OCI-LY1 (cell line): Measurements from ENCODE around the gene CHMP3.

Experiments used
- H2AFZ ChIP-seq: fragments of 200-600 bp; sonication (generic), shearing (Covaris generic); 2 replicates; pipeline ENCODE4 v1.6.0; 2014; ENCODE audit warnings: antibody characterized with exemption, mild to moderate bottlenecking, low read length
- H3F3A ChIP-seq: fragments of 200-600 bp; sonication (generic), shearing (Covaris generic); 2 replicates; pipeline ENCODE4 v1.6.0; 2014; ENCODE audit warnings: mild to moderate bottlenecking, antibody characterized with exemption, low read length, moderate library complexity; ENCODE audit not compliant: insufficient read depth
- H3K27ac ChIP-seq: fragments of 200-600 bp; sonication (generic); 2 replicates; pipeline ENCODE4 v1.5.1; 2014; ENCODE audit warnings: low read length, mixed run types, mild to moderate bottlenecking, low read depth; ENCODE audit not compliant: poor library complexity, severe bottlenecking
- H3K27me3 ChIP-seq: fragments of 200-600 bp; sonication (generic); 2 replicates; pipeline ENCODE4 v1.6.0; 2014; ENCODE audit warnings: antibody characterized with exemption, mild to moderate bottlenecking, low read length, moderate library complexity; ENCODE audit not compliant: insufficient read depth
- H3K36me3 ChIP-seq: fragments of 200-600 bp; sonication (generic); 2 replicates; pipeline ENCODE4 v1.6.1; 2014; ENCODE audit warnings: mild to moderate bottlenecking, antibody characterized with exemption, low read length, moderate library complexity, mixed read lengths; ENCODE audit not compliant: insufficient read depth
- H3K4me1 ChIP-seq: fragments of 200-600 bp; sonication (generic); 2 replicates; pipeline ENCODE4 v1.5.1; 2014; ENCODE audit warnings: mild to moderate bottlenecking, low read length, moderate library complexity; ENCODE audit not compliant: insufficient read depth, severe bottlenecking
- H3K4me2 ChIP-seq: fragments of 200-600 bp; sonication (generic), shearing (Covaris generic); 2 replicates; pipeline ENCODE4 v1.6.1; 2014; ENCODE audit warnings: low read length
- H3K4me3 ChIP-seq: fragments of 200-600 bp; sonication (generic); 2 replicates; pipeline ENCODE4 v1.5.1; 2014; ENCODE audit warnings: low read length, low read depth, mild to moderate bottlenecking, mixed read lengths; ENCODE audit not compliant: poor library complexity, severe bottlenecking
- H3K79me2 ChIP-seq: fragments of 200-600 bp; shearing (Covaris generic); 2 replicates; pipeline ENCODE4 v1.6.1; 2016; ENCODE audit warnings: mixed run types, low read length, mixed read lengths; ENCODE audit not compliant: insufficient read depth
- H3K9ac ChIP-seq: fragments of 200-600 bp; sonication (generic), shearing (Covaris generic); 2 replicates; pipeline ENCODE4 v1.6.1; 2014; ENCODE audit warnings: mild to moderate bottlenecking, low read length, mixed read lengths
- H3K9me2 ChIP-seq: fragments of 200-600 bp; sonication (generic), shearing (Covaris generic); 2 replicates; pipeline ENCODE4 v1.6.1; 2014; ENCODE audit warnings: low read depth, mild to moderate bottlenecking, low read length, mixed read lengths
- H3K9me3 ChIP-seq: fragments of 200-600 bp; shearing (Covaris generic); 2 replicates; pipeline ENCODE4 v1.6.1; 2014; ENCODE audit warnings: low read length, mixed read lengths
- H4K20me1 ChIP-seq: fragments of 200-600 bp; sonication (generic), shearing (Covaris generic); 2 replicates; pipeline ENCODE4 v1.6.0; 2016; ENCODE audit warnings: mild to moderate bottlenecking, low read length; ENCODE audit not compliant: insufficient read depth
- EZH2 ChIP-seq: fragments of 200-600 bp; sonication (generic), shearing (Covaris generic); IDR thresholded peaks from 2 replicates; pipeline ENCODE4 v1.8.0; 2017; ENCODE audit warnings: borderline replicate concordance, mixed run types, mild to moderate bottlenecking, antibody characterized with exemption, low read length, moderate library complexity, mixed read lengths
- TF ChIP-seq, protein P1 (sequence below): fragments of 200-600 bp; sonication (generic), shearing (Covaris generic); IDR thresholded peaks from 2 replicates; pipeline ENCODE4 v1.5.1; 2017; ENCODE audit warnings: mild to moderate bottlenecking, antibody characterized with exemption, low read length, moderate library complexity, mixed read lengths

Gene CHMP3

DNA sequence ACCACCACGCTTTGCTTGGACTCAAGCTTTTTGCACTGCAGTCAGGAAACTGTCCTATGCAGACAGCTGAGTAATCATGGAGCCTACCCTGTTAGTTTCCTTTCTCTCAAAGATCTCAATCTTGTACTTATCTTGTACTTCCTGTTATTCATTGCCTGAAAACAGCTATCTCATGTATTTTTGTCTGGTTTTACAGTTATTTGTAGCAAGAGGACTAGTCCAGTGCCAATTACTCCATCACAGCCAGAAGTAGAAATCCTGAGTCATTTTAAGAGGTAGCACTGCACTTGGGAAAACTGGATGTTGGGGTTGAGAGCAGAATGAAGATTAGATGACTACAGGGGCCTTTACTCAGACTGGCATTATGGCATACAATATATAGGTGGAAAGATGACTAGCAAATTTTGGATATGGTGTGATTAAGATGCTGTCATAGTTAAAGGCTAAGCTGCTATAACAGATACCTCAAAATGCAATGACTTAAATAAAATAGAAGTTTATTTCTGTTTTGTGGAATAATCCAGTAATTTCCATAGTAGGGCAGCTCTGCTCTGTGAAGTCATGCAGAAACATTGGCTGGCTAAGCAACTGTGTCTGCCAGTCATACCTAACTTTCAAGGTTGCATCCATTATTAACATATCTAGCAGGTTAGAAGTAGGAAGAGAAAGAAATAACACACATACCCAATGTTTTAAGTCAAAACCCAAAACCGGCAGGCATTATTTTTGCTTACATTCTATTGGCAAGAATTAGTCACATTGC lies 21.1 kb upstream of the CHMP3 start:
- Histone ChIP-seq H3K4me3 (no peak overlapping the region), H3F3A (no peaks in the 10 kb centered on the region), H3K27ac (no peak overlapping the region), H3K9me2 (no peaks in the 10 kb centered on the region), H3K36me3 (no peaks in the 10 kb centered on the region), H3K9me3 (no peaks in the 10 kb centered on the region), H3K9ac (no peak overlapping the region), H4K20me1 (no peaks in the 10 kb centered on the region), H3K4me1 (no peaks in the 10 kb centered on the region), H3K4me2 (no peak overlapping the region), H3K27me3 (no peaks in the 10 kb centered on the region), H3K79me2 (no peaks in the 10 kb centered on the region), H2AFZ (no peak overlapping the region)
- TF ChIP-seq, protein P1, sequence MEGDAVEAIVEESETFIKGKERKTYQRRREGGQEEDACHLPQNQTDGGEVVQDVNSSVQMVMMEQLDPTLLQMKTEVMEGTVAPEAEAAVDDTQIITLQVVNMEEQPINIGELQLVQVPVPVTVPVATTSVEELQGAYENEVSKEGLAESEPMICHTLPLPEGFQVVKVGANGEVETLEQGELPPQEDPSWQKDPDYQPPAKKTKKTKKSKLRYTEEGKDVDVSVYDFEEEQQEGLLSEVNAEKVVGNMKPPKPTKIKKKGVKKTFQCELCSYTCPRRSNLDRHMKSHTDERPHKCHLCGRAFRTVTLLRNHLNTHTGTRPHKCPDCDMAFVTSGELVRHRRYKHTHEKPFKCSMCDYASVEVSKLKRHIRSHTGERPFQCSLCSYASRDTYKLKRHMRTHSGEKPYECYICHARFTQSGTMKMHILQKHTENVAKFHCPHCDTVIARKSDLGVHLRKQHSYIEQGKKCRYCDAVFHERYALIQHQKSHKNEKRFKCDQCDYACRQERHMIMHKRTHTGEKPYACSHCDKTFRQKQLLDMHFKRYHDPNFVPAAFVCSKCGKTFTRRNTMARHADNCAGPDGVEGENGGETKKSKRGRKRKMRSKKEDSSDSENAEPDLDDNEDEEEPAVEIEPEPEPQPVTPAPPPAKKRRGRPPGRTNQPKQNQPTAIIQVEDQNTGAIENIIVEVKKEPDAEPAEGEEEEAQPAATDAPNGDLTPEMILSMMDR, result no peak
- no peak for TF ChIP-seq EZH2

DNA sequence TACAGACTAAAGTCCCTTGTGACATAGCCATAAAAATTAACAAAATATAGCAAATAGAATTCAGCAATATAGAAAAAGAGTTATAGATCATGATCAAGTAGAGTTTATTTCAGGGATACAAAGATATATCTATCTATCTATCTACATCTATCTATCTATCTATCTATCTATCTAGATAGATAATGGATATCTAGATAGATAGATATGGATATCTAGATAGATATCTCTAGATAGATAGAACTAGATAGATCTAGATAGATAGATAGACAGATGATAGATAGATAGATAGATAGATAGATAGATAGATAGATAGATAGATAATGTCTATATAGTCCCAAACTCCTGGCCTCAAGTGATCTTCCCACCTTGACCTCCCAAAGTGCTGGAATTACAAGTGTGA lies 17.3 kb upstream of the CHMP3 start:
- H3K4me3 ChIP-seq, result no peak overlapping the region
- H3K4me2 ChIP-seq, result no peak overlapping the region
- H3F3A ChIP-seq, result no peaks in the 10 kb centered on the region
- no peak overlapping the region for H2AFZ ChIP-seq
- no peaks in the 10 kb centered on the region for H3K27me3 ChIP-seq
- no peaks in the 10 kb centered on the region for H3K36me3 ChIP-seq
- H3K9me2 ChIP-seq, result no peaks in the 10 kb centered on the region
- no peaks in the 10 kb centered on the region for H4K20me1 ChIP-seq
- TF ChIP-seq, protein P1, result no peak
- no peak for TF ChIP-seq EZH2
- H3K9me3 ChIP-seq, result peaks cover 3% of the 10 kb centered on the region; the same call in 1 of the 2 replicates
- no peak overlapping the region for H3K9ac ChIP-seq
- H3K27ac ChIP-seq, result no peak overlapping the region
- no peaks in the 10 kb centered on the region for H3K4me1 ChIP-seq
- no peaks in the 10 kb centered on the region for H3K79me2 ChIP-seq

DNA sequence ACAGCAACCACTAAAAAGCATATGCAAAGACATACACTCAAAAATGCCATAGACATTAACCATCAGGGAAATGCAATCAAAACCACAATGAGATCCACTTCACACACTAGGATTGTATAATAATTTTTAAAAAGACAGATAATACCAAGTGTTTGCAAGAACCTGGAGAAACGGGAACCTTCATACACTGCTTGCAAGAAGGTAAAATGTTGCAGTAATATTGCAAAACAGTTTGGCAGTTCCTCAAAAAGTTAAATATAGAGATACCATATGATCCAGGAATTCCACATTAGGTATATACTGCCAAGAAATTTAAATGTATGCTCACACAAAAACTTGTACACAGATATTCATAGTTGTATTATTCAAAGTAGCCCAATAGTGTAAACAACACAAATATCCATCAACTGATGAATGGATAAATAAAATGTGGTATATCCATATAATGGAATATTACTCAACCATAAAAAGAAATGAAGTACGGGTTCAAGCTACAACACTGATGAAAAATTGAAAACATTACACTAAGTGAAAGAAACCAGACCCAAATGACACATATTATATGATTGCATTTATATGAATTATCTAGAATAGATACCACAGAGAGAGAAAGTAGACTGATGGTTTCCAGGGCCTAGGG lies 14.7 kb upstream of the CHMP3 start:
- Histone ChIP-seq H3K79me2 (no peaks in the 10 kb centered on the region), H3K4me2 (no peak overlapping the region), H3K4me3 (no peak overlapping the region), H3K27me3 (no peaks in the 10 kb centered on the region), H2AFZ (no peak overlapping the region), H3F3A (no peaks in the 10 kb centered on the region), H3K4me1 (no peaks in the 10 kb centered on the region), H3K9ac (no peak overlapping the region), H3K9me2 (no peaks in the 10 kb centered on the region), H3K27ac (no peak overlapping the region), H3K9me3 (peaks cover 3% of the 10 kb centered on the region; the same call in 1 of the 2 replicates), H4K20me1 (no peaks in the 10 kb centered on the region), H3K36me3 (no peaks in the 10 kb centered on the region)
- TF ChIP-seq, protein P1, result no peak
- no peak for TF ChIP-seq EZH2
